GM23338 (cell line): ENCODE data around the gene FGF2. TPM values are rescaled to one million over a fixed set of nuclear protein-coding genes. Genes with fewer than 3 reads are reported as not detected.
A peak's percentile ranks its signal among the peaks of the same experiment; 100 is the strongest.
"Not testable (repeated sequence)": the region's sequence is repeated elsewhere in the genome, so short reads cannot be mapped to it uniquely, and the experiment has no call there.

ENCODE experiments used
- ATAC-seq: fragments of 200-7000 bp; cut with Tn5 transposase; 3 replicates; pipeline ENCODE4 v1.9.1; 2020
- DNase-seq: peaks from one replicate; pipeline ENCODE4 v3.0.0-alpha.2; 2015; ENCODE audit warnings: low spot score
- H2AFZ ChIP-seq: fragments of 200-600 bp; sonication (generic); 2 replicates; pipeline ENCODE4 v1.8.0; 2016; ENCODE audit warnings: antibody characterized with exemption, mild to moderate bottlenecking, moderate library complexity
- H3F3A ChIP-seq: fragments of 200-600 bp; sonication (generic); replicated peaks from 2 replicates; pipeline ENCODE4 v1.8.0; 2017; ENCODE audit warnings: antibody characterized with exemption, mixed run types, low read depth
- H3K27ac ChIP-seq: fragments of 200-600 bp; sonication (generic); 2 replicates; pipeline ENCODE4 v1.6.1; 2016; ENCODE audit warnings: low read depth
- H3K27me3 ChIP-seq: fragments of 200-600 bp; sonication (generic); 2 replicates; pipeline ENCODE4 v1.8.0; 2016; ENCODE audit warnings: mild to moderate bottlenecking, mixed run types, moderate library complexity; ENCODE audit not compliant: insufficient read depth
- H3K36me3 ChIP-seq: fragments of 200-600 bp; sonication (generic); 2 replicates; pipeline ENCODE4 v1.8.0; 2016; ENCODE audit warnings: mild to moderate bottlenecking; ENCODE audit not compliant: insufficient read depth
- H3K4me1 ChIP-seq: fragments of 200-600 bp; sonication (generic); 2 replicates; pipeline ENCODE4 v1.8.0; 2016; ENCODE audit warnings: mild to moderate bottlenecking, moderate library complexity; ENCODE audit not compliant: insufficient read depth
- H3K4me2 ChIP-seq: fragments of 200-600 bp; sonication (generic); 2 replicates; pipeline ENCODE4 v1.7.1; 2017; ENCODE audit warnings: mixed run types
- H3K4me3 ChIP-seq: fragments of 200-600 bp; sonication (generic); 2 replicates; pipeline ENCODE4 v1.6.1; 2016; ENCODE audit warnings: mixed run types
- H3K79me2 ChIP-seq: fragments of 200-600 bp; sonication (generic); replicated peaks from 2 replicates; pipeline ENCODE4 v1.8.0; 2017; ENCODE audit warnings: mild to moderate bottlenecking; ENCODE audit not compliant: insufficient read depth
- H3K9me2 ChIP-seq: fragments of 200-600 bp; sonication (generic); 2 replicates; pipeline ENCODE4 v1.8.0; 2017; ENCODE audit not compliant: insufficient read depth
- H4K20me1 ChIP-seq: fragments of 200-600 bp; sonication (generic); replicated peaks from 2 replicates; pipeline ENCODE4 v1.8.0; 2017; ENCODE audit warnings: mild to moderate bottlenecking; ENCODE audit not compliant: insufficient read depth
- H3K27ac Mint-ChIP-seq: 2 replicates; pipeline ENCODE4 v1.8.0; 2020; ENCODE audit warnings: inconsistent platforms, mild to moderate bottlenecking, moderate library complexity, mixed read lengths
- H3K27me3 Mint-ChIP-seq: 3 replicates; pipeline ENCODE4 v1.8.0; 2022; ENCODE audit warnings: low read depth, mild to moderate bottlenecking, moderate library complexity, mixed read lengths, inconsistent platforms; ENCODE audit not compliant: insufficient read depth, poor library complexity
- H3K36me3 Mint-ChIP-seq: 3 replicates; pipeline ENCODE4 v1.8.0; 2021; ENCODE audit warnings: low read depth, mild to moderate bottlenecking, inconsistent platforms, moderate library complexity, mixed read lengths
- H3K4me1 Mint-ChIP-seq: 3 replicates; pipeline ENCODE4 v1.8.0; 2020; ENCODE audit warnings: mild to moderate bottlenecking, inconsistent platforms, mixed read lengths
- H3K4me3 Mint-ChIP-seq: 3 replicates; pipeline ENCODE4 v1.8.0; 2021; ENCODE audit warnings: moderate library complexity, mild to moderate bottlenecking, inconsistent platforms, mixed read lengths
- H3K9me3 Mint-ChIP-seq: 3 replicates; pipeline ENCODE4 v1.8.0; 2020; ENCODE audit warnings: moderate library complexity, mild to moderate bottlenecking, inconsistent platforms, mixed read lengths
- EZH2phosphoT487 ChIP-seq: fragments of 200-600 bp; sonication (generic); IDR thresholded peaks from one replicate; pipeline ENCODE4 v1.8.1; 2018; ENCODE audit warnings: antibody characterized with exemption; ENCODE audit not compliant: unreplicated experiment
- ZNF331 ChIP-seq: fragments of 250-450 bp; sonication (Bioruptor Pico); IDR thresholded peaks from 2 replicates; pipeline ENCODE4 v1.5.0; 2020; ENCODE audit warnings: low read depth, mild to moderate bottlenecking, moderate library complexity
- polyA plus RNA-seq: library from polyadenylated mRNA; unstranded; fragments of >200 nt; fragmentation: Nextera tagmentation; extraction: Ambion mirVana; gene quantifications from 2 replicates; pipeline ENCODE4 v1.2.1, GENCODE V29; 2016
- total RNA-seq: library from RNA; depleted of rRNA; stranded (reverse); fragments of >200 nt; shearing (Covaris generic); gene quantifications from 2 replicates; pipeline ENCODE4 v1.2.3, GENCODE V29; 2014
- TF ChIP-seq, protein P1 (sequence below): fragments of 250-450 bp; sonication (Bioruptor Pico); IDR thresholded peaks from 2 replicates; pipeline ENCODE4 v1.5.0; 2020; ENCODE audit warnings: mild to moderate bottlenecking, moderate library complexity
- TF ChIP-seq, protein P2 (sequence below), 2 experiments: fragments of 200-600 bp in 1 of 2; sonication (generic) in 1 of 2; conservative IDR thresholded peaks; 2 replicates each; pipeline versions ENCODE4 v1.5.1 to v1.6.1; 2016 to 2017; ENCODE audit warnings: antibody characterized with exemption in 2 of 2, low read depth in 2 of 2, mild to moderate bottlenecking in 2 of 2, moderate library complexity in 1 of 2

FGF2 gene
- total and polyA plus RNA-seq, 2 experiments from 2014 or later = 28.3 to 84.4 TPM

DNA sequence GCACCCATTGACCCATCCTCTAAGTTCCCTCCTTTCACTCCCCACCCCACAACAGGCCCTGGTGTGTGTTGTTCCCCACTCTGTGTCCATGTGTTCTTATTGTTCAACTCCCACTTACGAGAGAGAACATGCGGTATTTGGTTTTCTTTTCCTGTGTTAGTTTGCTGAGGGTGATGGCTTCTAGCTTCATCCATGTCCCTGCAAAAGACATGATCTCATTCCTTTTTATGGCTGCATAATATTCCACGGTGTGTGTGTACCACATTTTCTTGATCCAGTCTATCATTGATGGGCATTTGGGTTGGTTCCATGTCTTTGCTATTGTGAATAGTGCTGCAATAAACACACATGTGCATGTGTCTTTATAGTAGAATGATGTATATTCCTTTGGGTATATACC is 41.6 kb downstream of the FGF2 start:
- Mint-ChIP-seq H3K4me1 (peaks cover 54% of the 10 kb centered on the region), H3K36me3 (peaks cover 44% of the 10 kb centered on the region), H3K27me3 (peaks cover 12% of the 10 kb centered on the region)
- H3K36me3 ChIP-seq, H3K27ac Mint-ChIP-seq, H3K4me3 Mint-ChIP-seq, H3K4me3 ChIP-seq, H3K4me2 ChIP-seq, H3K9me2 ChIP-seq, H3K9me3 Mint-ChIP-seq, H3K27ac ChIP-seq, ATAC-seq, DNase-seq, H3K27me3 ChIP-seq, H2AFZ ChIP-seq: not testable (repeated sequence)
- Histone ChIP-seq H3K79me2 (peaks cover 100% of the 10 kb centered on the region), H3K4me1 (peaks cover 38% of the 10 kb centered on the region), H4K20me1 (peaks cover 82% of the 10 kb centered on the region), H3F3A (0 out of 2 replicates have a peak, but pooled peaks cover 11% of the 10 kb centered on the region)

DNA sequence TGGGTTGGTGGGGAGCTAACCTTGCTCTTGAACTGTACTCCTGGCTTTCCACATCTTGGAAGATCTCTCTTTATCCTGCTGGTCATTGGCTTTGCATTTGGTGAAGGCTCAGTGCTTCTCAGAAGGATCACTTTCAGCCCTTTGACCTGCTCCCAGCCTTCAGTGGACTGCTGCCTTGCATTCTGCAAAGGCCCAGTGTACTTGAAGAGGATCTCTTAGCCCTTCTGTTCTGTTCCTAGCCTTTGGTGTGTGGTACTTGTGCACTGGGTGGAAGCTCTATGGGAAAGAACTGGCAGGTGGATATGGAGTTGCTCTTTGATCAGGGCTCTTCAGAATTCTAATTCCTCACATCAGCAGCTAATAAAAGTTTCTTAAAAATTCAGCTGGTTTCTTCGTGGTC is 46.5 kb downstream of the FGF2 start:
- peaks cover 50% of the 10 kb centered on the region for H3K4me1 Mint-ChIP-seq
- TF ChIP-seq, protein P1, sequence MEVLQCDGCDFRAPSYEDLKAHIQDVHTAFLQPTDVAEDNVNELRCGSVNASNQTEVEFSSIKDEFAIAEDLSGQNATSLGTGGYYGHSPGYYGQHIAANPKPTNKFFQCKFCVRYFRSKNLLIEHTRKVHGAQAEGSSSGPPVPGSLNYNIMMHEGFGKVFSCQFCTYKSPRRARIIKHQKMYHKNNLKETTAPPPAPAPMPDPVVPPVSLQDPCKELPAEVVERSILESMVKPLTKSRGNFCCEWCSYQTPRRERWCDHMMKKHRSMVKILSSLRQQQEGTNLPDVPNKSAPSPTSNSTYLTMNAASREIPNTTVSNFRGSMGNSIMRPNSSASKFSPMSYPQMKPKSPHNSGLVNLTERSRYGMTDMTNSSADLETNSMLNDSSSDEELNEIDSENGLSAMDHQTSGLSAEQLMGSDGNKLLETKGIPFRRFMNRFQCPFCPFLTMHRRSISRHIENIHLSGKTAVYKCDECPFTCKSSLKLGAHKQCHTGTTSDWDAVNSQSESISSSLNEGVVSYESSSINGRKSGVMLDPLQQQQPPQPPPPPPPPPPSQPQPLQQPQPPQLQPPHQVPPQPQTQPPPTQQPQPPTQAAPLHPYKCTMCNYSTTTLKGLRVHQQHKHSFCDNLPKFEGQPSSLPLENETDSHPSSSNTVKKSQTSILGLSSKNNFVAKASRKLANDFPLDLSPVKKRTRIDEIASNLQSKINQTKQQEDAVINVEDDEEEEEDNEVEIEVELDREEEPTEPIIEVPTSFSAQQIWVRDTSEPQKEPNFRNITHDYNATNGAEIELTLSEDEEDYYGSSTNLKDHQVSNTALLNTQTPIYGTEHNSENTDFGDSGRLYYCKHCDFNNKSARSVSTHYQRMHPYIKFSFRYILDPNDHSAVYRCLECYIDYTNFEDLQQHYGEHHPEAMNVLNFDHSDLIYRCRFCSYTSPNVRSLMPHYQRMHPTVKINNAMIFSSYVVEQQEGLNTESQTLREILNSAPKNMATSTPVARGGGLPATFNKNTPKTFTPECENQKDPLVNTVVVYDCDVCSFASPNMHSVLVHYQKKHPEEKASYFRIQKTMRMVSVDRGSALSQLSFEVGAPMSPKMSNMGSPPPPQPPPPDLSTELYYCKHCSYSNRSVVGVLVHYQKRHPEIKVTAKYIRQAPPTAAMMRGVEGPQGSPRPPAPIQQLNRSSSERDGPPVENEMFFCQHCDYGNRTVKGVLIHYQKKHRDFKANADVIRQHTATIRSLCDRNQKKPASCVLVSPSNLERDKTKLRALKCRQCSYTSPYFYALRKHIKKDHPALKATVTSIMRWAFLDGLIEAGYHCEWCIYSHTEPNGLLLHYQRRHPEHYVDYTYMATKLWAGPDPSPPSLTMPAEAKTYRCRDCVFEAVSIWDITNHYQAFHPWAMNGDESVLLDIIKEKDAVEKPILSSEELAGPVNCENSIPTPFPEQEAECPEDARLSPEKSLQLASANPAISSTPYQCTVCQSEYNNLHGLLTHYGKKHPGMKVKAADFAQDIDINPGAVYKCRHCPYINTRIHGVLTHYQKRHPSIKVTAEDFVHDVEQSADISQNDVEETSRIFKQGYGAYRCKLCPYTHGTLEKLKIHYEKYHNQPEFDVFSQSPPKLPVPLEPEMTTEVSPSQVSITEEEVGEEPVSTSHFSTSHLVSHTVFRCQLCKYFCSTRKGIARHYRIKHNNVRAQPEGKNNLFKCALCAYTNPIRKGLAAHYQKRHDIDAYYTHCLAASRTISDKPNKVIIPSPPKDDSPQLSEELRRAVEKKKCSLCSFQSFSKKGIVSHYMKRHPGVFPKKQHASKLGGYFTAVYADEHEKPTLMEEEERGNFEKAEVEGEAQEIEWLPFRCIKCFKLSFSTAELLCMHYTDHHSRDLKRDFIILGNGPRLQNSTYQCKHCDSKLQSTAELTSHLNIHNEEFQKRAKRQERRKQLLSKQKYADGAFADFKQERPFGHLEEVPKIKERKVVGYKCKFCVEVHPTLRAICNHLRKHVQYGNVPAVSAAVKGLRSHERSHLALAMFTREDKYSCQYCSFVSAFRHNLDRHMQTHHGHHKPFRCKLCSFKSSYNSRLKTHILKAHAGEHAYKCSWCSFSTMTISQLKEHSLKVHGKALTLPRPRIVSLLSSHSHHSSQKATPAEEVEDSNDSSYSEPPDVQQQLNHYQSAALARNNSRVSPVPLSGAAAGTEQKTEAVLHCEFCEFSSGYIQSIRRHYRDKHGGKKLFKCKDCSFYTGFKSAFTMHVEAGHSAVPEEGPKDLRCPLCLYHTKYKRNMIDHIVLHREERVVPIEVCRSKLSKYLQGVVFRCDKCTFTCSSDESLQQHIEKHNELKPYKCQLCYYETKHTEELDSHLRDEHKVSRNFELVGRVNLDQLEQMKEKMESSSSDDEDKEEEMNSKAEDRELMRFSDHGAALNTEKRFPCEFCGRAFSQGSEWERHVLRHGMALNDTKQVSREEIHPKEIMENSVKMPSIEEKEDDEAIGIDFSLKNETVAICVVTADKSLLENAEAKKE = peak; percentile 30; the same call in 1 of the 2 replicates
- TF ChIP-seq EZH2phosphoT487 (no peak), ZNF331 (CRISPR knock-in tag) (no peak)
- TF ChIP-seq, protein P2, sequence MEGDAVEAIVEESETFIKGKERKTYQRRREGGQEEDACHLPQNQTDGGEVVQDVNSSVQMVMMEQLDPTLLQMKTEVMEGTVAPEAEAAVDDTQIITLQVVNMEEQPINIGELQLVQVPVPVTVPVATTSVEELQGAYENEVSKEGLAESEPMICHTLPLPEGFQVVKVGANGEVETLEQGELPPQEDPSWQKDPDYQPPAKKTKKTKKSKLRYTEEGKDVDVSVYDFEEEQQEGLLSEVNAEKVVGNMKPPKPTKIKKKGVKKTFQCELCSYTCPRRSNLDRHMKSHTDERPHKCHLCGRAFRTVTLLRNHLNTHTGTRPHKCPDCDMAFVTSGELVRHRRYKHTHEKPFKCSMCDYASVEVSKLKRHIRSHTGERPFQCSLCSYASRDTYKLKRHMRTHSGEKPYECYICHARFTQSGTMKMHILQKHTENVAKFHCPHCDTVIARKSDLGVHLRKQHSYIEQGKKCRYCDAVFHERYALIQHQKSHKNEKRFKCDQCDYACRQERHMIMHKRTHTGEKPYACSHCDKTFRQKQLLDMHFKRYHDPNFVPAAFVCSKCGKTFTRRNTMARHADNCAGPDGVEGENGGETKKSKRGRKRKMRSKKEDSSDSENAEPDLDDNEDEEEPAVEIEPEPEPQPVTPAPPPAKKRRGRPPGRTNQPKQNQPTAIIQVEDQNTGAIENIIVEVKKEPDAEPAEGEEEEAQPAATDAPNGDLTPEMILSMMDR (conservative IDR thresholded peaks at IDR 0.05; ENCODE audit: low read depth in 2 of 2) = no peak

More for the DNA sequence above, 46.5 kb downstream of the FGF2 start:
- H3K27ac Mint-ChIP-seq = peak overlapping the region; percentile 5; the same call in 1 of the 2 replicates
- peaks cover 3% of the 10 kb centered on the region; the same call in 1 of the 2 replicates for H3K9me2 ChIP-seq
- H3K36me3 Mint-ChIP-seq = peaks cover 53% of the 10 kb centered on the region
- no peaks in the 10 kb centered on the region for H3K27me3 ChIP-seq
- H3K79me2 ChIP-seq = peaks cover 100% of the 10 kb centered on the region
- peaks cover 34% of the 10 kb centered on the region for H3K4me1 ChIP-seq
- no peak overlapping the region for H2AFZ ChIP-seq
- H3F3A ChIP-seq = 0 out of 2 replicates have a peak, but pooled peaks cover 4% of the 10 kb centered on the region
- H3K9me3 Mint-ChIP-seq = peaks cover 2% of the 10 kb centered on the region; the same call in 2 of the 3 replicates
- no peak overlapping the region for H3K4me3 ChIP-seq
- peak overlapping the region; percentile 23; the same call in 1 of the 2 replicates for H3K27ac ChIP-seq
- ATAC-seq = peak; percentile 59
- DNase-seq = no peak
- peaks cover 18% of the 10 kb centered on the region for H3K36me3 ChIP-seq
- H3K4me3 Mint-ChIP-seq = no peak overlapping the region
- H4K20me1 ChIP-seq = peaks cover 62% of the 10 kb centered on the region
- H3K4me2 ChIP-seq = no peak overlapping the region
- peaks cover 12% of the 10 kb centered on the region for H3K27me3 Mint-ChIP-seq
